NCI-H1436 treated with DMSO at 0.1 percent for 48 hours (cell line): ENCODE results near the gene CMSS1.

Source experiments
- DNase-seq: peaks from one replicate; lab custom pipeline; 2025; lab: John Stamatoyannopoulos, UW

Gene CMSS1

DNA sequence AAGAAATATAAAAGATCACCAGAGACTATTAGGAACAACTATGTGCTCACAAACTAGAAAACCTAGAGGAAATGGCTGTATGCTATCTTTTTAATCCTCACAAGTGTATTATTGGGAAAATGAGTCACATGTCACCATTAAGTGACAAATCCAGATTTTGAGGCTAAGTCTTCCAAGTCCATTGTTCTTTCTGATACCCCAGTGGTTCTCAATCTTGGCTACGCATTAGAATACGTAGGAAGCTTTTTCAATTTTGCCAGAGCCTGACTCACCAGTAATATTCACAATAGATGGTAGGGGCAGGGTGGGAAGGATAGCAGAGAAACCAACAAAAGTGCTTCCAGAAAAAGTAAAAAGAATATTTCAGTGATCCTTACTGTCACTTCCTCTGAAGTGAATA lies 179.6 kb downstream of the CMSS1 start:
- no peak for DNase-seq

DNA sequence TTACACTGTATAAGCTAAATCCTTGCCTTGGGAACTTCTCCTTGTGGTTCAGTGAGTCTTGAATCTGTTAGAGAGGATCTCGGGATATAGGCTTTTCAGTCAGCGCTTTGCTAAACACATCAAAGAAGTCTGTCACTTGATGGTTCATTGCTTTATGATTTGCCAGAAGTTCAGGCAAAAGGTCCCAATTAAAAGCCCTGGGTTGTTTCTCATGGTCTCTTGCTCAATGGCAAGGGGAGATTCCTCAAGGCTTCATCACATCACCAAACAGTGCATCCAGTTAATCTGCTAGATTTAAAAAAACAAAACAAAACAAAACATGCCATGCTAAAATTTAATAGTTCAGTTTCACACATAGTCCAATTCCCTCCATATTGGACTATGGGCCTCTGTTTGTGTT lies 181.9 kb downstream of the CMSS1 start:
- DNase-seq = no peak

DNA sequence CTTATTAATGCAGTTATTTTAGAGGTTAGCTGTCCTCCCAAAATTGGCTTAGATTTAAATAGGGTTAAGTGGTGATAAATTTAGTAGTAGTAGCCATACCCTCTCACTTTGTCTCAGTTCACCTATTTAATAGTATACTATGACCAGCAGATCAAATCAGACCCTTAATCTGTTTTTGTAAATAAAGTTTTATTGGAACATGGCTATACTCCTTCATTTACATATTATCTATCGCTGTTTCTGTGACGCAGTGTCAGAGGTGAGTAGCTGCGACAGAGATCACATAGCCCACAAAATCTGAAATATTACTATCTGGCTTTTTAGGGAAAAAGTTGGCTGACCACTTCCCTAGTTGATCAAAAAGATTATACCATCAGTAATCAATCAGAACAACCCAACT lies 183.4 kb downstream of the CMSS1 start:
- no peak for DNase-seq

DNA sequence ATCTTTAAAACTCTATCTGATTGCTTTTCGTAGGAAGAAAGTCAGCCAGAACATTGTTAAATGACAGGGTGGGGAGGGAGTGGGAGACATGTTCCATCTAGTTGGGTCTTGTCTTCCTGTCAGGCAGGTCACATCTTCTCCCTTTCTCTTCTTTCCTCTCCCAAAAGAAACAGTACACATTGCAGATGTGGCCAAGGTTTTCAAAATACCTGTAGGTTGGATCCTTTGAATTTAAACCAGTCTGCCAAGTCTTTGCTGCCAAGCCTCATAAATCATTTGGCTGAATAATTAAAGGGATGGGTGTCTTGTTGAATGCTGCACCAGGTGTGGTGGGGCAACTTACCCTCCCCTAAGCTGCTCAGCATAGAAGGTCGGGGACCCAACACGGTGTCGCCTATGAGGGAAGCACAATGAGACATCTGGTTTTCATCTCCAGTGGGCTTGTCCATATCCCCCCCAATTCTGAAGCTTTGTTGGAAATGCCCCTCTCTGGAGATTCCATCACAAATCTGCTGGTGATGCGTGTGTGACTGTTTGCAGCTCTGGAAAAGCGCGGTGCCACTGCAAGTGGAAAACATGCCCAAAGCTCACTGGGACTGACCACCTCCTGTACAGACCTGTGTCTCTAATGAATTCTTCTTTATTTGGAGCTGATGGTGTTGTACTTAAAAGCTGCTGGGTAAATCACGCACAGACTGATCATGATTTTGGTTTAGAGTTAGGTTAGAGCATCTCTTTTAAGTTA lies 184.0 kb downstream of the CMSS1 start:
- no peak for DNase-seq

DNA sequence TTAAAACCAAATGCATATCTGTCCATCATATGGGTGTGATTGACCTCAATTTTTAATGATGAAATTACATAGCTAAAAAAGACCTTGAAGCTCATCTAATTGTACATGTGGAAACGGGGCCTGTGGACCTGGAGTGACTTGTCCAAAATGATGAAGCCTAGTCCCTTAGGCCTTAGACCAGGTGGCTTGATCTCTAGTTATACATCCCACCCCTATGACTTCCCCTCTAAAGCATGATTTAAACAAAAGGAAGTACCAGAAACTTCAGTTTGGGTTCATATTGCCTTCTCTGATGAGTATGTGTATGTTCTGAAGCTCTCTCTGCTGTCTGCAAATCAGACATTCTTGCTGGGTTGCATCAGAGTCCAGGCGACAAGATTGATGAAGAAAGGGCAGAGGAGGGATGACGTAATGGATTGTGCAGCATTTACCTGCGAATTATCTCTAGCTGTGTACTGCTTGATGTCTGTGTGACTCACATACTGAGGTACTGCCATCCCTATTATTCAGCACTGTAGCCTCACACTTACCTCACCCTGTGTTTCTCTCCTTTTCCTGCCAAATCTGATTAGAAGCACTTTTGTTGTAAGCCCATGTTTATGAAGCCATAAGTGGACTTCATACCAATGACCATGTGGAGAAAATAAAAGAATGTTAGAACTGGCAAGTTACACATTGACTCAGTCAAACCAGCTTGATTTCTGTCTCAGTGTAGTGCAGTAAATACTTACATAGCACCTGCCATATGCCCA lies 185.1 kb downstream of the CMSS1 start:
- DNase-seq = no peak

DNA sequence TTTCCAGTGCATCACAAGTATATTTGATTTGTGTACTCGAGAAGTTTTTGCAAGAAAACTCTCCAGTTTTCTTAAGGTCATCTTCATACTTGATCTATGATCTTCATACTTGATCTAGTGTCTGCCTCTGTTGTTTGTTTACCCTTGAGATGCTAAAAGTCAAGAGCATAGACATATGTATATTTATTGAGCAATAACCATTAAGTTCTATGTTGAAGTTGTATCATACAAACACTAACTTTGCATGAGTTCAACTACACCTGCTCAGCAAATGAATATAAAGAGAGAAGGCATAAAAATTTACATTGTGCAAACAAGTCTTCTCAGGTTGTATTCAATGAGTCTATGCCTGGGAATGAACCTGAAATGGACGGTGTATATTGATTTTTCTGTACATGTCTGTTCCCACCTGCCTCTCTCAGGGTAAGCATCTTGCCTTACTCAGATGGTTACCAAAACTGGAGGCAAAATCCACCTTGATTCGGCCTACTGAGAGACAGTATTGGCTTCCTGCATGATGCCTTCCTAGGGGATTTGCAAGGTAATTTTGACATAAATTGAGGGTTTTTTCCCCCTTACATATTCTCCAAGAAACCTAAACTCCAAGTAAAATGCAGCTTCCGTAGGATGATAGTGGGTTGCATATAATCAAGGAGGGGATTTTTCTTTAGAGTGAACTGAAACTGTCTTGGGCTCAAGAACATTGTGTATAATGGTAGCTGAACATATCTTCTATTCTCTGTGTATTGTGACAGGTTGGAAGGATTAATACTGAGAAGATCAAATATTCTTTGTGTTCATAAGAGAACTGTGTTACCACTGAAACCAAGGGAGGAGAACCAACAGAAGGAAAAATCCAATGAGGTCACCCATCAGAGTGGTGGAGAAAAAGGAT lies 186.2 kb downstream of the CMSS1 start:
- DNase-seq = no peak

DNA sequence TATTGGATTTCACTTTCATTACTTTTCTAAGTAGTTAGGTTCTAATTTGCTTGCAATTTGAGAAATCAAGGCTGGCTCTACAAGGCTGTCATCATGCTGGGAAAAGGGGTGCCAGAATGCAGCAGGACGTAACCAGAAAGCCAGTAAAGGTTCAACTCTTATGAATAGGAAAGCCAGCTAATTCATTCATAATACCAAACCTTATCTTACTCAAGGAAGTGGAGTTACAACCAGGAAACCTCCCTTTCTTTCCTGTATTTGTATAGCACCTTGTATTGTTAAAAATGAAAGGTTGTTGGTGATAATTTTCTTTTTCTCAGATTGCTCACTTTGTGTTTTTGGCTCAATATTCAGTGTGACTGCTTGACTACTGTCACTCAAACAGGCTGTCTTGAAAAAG lies 187.3 kb downstream of the CMSS1 start:
- DNase-seq = no peak

DNA sequence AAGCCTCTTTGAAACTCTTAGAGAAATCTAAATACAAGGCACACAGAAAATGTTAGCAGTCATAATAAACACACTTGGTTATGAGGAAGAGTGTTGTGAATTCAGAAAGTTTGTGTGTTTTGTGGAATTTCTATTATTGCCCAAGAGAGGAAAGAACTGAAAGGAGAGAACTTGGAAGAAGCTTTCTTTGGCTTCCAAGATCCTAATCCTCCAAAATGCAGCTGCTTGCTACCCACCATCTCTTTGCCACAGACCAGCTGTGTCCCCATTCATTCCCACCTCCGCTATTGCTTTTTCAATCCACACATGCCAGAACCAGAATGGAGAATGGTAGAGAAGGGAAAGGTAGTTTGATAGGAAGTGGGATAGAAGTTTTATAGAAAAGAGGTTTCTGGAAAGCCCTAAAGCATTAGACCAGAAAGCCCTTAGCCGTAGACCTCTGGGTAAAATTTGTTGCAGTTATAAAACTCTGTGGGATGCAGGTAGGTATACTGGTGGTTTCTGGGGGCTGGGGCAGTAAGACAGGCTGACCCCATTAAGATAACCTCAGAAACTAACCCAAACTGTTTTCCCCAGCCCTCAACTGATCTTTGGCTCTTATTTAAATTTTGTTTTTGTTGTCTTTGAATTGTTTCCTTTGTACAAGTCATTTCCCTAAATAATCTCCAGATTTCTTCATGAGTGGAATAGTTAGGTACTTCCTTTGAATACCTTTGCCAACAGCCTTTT lies 188.2 kb downstream of the CMSS1 start:
- DNase-seq = no peak

DNA sequence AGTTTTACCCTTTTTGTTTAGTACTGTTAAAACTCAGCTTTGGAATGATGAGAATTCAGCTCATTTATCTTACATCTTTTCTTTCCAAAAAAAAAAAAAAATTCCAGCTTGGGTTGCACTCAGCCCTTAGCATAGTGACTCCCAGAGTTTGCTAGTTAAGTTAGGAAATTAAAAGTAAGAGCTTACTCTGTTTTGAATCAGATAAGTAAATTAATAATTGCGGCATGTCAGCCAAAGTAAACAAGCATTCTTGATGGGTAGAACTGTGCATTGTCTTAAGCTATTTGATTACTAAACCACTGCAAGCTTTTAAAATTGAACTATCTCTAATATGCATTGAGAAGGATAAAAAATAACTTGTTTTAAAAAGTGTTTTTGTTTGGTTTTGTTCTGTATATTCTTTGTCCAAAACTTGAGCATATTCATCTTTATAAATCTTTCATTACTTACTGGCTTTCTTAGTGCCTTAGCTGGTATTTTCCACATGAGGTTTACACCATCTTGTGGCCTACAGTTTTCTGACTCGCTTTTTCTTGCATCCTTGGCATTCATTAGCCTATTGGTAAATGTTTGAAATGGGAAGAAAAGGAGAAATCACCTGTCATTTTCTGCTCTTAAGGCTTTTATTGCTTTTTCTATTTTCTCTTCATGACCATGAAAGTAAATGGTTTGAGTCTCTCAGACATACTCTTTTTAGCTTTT lies 189.1 kb downstream of the CMSS1 start:
- DNase-seq = no peak

DNA sequence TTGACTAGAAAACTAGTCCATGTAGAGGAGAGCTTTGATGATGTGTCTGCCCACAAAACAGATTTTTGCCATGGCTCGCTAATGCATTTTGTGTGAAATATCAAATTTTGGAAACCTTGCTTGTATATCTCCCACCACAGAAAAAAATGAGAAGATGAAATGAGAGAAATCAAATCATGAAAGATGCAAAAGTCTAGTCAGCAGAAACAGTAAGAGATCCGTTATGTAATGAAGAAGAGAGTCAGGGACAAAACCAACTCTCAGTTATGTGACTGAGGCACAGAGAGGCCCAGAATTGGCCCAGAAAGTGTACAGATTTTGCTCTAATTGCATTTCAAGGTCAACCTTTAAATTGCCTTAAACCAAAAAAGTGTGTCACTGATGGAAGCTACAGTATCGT lies 189.7 kb downstream of the CMSS1 start:
- DNase-seq = no peak

DNA sequence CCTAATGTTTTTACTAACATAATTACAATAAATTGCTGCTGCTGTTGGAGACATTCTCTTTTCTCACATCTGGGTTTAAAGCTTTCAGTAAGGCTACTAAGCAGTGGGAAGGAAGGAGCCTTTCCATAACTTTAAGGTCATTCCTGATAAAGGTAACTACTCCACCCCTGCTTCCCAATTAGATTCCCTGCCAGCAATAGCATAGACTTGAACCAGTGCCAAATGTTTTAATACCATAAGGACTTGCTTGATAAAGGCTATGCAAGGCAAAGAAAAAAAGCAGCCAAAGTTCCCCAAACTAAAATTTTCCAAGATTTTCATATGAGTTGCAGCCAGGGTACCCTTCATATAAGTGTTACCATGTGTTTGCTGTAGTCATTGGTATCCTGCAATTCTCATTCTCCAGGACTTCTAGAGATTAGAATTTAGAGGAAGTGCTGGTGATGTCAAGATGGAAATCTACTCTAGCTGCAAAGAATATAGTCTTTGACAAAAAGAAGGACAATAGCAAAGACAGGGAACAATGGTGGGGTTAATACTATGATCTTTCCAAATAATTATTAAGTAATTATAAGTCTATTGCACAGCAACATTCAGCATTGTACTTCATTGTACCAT lies 190.5 kb downstream of the CMSS1 start:
- no peak for DNase-seq

DNA sequence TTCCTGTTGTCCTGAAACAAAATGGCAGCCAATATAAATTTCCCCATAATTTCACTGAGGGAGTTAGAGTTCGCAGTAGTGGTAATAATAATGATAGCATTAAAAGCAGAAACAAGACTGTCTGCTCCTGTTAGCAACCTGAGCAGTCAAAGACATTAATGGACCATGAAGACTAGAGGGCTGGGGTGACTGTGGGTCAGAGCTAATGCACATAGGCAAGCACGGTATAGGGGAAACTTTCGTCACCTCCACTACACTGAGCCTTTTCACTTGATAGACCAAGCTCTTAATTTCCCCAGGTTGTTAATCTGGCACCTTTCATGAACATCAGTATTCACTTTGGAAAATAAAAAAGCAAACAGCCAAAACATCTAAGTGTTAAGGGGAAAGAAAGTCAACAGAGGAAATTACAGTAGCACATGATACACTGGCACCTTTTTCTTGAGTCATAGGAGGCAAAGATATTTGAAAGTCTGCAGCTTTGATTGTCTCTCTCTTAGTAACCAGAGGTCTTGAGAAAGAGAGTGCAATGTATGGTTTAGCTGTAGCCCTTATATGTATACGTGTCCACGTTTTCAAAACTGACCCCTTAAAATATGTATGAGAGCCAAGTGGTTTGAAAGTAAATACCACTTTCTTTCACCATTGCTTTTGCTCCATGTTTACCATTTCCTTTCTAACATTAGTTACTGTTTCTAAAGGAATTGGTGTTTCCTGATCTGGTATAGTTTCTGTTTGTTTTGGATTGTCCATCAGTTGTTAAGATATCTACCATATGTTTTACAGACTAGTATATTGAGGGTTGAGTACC lies 191.8 kb downstream of the CMSS1 start:
- no peak for DNase-seq

DNA sequence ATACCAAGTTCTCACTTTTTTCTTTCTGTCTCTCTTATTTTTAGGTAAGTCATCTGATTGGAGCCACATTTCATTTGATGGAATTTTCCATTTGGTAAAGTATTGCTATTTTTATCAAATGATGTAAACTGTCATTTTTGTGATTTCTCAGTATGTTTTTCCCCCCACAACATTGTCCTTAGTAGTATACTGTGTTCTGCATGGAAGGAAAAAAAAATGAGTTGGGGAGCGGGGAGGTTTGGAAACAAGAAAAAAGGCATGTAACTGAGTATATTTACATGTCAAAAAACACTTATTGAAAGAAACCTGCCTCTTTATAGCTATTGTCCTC lies 192.4 kb downstream of the CMSS1 start:
- no peak for DNase-seq

DNA sequence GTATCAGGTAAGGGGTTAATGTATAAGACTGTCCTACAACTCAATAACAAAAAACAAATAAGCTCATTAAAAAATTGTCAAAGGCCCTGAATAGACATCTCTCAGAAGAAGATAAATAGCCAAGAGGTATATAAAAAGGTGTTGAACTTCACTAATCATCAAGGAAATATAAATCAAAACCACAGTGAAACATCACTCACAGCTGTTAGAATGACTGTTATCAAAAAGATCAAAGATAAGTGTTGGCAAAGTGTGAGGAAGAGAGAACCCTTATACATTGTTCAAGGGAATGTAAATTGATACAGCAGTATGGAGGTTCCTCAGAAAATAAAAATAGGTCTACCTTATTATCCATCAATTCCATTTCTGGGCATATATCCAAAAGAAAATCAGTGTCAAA lies 201.1 kb downstream of the CMSS1 start:
- DNase-seq = no peak

DNA sequence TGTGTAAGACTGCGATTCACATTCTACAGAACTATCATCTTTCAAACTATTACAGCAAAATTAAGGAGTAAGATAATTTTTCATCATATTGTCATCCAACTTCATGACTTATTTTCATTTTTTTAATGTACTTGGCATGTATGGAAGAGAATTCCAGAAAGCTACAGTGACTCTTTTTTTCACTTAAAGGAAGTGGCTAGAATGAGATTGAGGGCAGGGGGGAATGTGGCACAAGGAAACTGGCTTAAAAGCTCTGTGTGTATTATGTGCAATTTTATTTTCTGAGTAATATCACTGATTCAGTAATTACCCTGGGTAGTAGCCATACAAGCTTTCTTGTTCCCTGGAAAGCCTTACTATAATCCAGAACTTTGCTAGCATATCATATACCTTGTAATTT lies 202.1 kb downstream of the CMSS1 start:
- no peak for DNase-seq

DNA sequence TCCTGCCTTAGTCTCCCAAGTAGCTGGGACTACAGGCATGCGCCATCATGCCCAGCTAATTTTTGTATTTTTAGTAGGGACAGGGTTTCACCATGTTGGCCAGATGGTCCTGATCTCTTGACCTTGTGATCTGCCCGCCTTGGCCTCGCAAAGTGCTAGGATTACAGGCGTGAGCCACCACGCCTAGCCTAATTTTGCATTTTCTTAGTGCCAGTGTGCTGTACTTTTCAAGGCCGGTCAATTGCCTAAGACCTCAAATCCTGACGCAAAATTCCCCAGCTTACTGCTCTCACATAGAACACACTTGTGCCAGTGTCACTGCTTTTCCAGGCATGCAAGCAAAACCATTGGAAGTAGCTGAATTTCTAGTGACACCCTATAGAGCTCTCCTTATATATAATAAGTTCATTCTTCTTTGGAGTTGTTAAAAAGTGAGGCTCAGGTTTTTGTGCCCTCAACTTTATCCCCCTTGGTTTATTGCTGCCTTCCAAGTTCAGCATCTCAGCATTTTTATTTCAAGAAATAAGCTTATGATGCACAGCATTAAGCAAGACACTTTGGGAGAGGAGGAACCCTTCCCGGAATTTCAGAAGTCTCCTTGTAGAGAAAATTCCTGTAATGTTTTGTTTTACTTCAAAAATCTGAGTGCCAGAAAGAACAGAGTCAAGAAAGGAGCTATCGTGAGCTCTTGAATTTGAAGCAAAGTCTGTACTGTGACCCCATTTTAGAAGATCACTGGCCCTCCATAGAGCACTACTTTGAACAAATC lies 203.4 kb downstream of the CMSS1 start:
- DNase-seq = no peak

DNA sequence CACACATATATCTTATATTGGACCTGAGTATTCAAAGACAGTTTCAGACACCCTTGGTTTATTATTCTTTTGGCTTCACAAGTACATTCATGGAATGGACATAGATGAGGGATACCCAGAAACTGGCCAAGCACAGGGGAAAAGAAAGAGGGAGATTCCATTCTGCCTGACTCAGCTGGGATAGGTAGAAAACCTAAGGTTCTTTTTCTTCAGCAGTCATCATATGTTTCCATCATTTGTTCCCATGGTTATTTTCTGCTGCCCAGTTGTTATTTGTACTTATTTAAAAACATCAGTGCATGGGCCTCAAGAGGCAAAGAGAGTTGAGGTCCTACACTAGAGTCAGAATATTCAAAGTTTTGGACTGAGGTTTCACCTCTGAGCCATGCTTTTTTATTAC lies 204.8 kb downstream of the CMSS1 start:
- no peak for DNase-seq

DNA sequence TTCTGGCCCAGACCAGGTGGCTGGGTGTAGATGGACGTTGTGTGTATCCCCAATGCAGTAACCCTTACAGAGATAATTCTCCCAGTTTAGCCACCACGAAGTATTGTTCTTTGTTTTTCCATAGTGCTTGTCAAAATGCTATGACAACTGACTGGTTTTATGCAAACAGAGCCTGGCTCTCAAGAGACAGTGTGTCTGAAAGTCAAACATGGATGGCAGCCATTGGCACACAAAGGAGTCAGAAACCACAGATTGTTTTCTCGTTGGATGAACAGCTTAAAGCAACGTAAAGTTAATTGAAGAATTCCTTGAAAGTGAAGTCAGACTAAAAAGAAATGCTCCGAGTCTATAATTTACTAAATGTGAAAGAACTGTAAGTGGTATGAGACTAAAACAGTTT lies 205.5 kb downstream of the CMSS1 start:
- DNase-seq = no peak

DNA sequence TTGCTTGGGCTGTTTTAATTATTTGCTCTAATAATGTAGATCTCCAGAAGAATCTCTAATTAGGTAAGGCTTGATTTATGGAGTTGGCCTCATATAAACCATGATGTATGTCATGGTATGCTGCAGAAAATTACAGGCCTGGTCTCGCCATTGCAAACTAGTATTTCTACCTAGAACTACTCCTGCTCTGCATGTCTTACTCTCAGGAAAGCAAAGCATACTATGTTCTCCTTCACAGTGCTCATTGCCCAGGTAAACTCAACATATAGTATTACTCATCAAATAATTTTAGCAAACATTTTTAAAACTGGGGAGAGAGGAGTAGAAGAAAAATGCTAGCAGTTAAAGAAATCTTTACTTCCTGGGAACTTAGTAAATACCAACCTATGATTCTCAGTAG lies 205.9 kb downstream of the CMSS1 start:
- no peak for DNase-seq
